Measurements from ENCODE around the gene SNX1.
"Not testable (repeated sequence)": the region's sequence is repeated elsewhere in the genome, so short reads cannot be mapped to it uniquely, and the experiment has no call there.

The SNX1 gene

GRCh38 chr15:64093627-64094417 is 2.0 kb upstream of the SNX1 start, which contains the start of gene CIAO2A:
Gene CIAO2A, minus strand, starts transcription at chr15:64093838. Its CDS starts 70 bp downstream, at chr15:64093768.
- DNase-seq (peak; percentile 94), ATAC-seq (replicated peaks) (peak; percentile 73 to 77)
- Mint-ChIP-seq H3K4me1 (peaks cover 36 to 67% of the 10 kb centered on the region in 2 donors), H3K27ac (peak within 1 kb of the TSS; percentile 100), H3K4me3 (peak within 1 kb of the TSS; percentile 99 to 100), H3K9me3 (no peaks in the 10 kb centered on the region), H3K36me3 (peaks cover 16 to 21% of the 10 kb centered on the region in 2 donors), H3K27me3 (no peaks in the 10 kb centered on the region)

GRCh38 chr15:64095431-64095794 is 369 bp upstream of the SNX1 start:
- Mint-ChIP-seq H3K36me3 (peaks cover 12 to 17% of the 10 kb centered on the region in 2 donors), H3K27me3 (no peaks in the 10 kb centered on the region), H3K4me1 (peaks cover 32 to 61% of the 10 kb centered on the region in 2 donors), H3K27ac (peak overlapping the region; percentile 100), H3K4me3 (peak overlapping the region; percentile 97 to 100), H3K9me3 (no peaks in the 10 kb centered on the region)
- ATAC-seq (replicated peaks) (no peak), DNase-seq (no peak)

GRCh38 chr15:64096668-64097384 is 1.0 kb downstream of the SNX1 start:
- peak overlapping the region; percentile 100 for H3K27ac Mint-ChIP-seq
- H3K27me3 Mint-ChIP-seq, result no peaks in the 10 kb centered on the region
- H3K36me3 Mint-ChIP-seq, result peaks cover 8 to 12% of the 10 kb centered on the region in 2 donors
- DNase-seq (no peak), ATAC-seq (replicated peaks) (no peak)
- H3K4me3 Mint-ChIP-seq, result peak overlapping the region; percentile 97 to 100
- no peaks in the 10 kb centered on the region for H3K9me3 Mint-ChIP-seq
- H3K4me1 Mint-ChIP-seq, result peaks cover 30 to 59% of the 10 kb centered on the region in 2 donors

GRCh38 chr15:64099379-64099778 is 3.6 kb downstream of the SNX1 start:
- Mint-ChIP-seq H3K4me1 (peaks cover 29 to 65% of the 10 kb centered on the region in 2 donors), H3K9me3 (no peaks in the 10 kb centered on the region), H3K27ac (no peak overlapping the region), H3K36me3 (peaks cover 6 to 17% of the 10 kb centered on the region in 2 donors), H3K4me3 (no peak overlapping the region), H3K27me3 (no peaks in the 10 kb centered on the region)
- ATAC-seq (replicated peaks), result no peak
- DNase-seq, result no peak

GRCh38 chr15:64100958-64101357 is 5.2 kb downstream of the SNX1 start:
- Mint-ChIP-seq H3K9me3 (no peaks in the 10 kb centered on the region), H3K27ac (peak overlapping the region; percentile 25), H3K4me1 (peaks cover 20 to 58% of the 10 kb centered on the region in 2 donors), H3K36me3 (peaks cover 4 to 17% of the 10 kb centered on the region in 2 donors), H3K27me3 (no peaks in the 10 kb centered on the region), H3K4me3 (no peak overlapping the region)
- ATAC-seq (replicated peaks), result peak in 1 of 2 donors; percentile 36
- DNase-seq, result no peak

GRCh38 chr15:64102497-64102896 is 6.7 kb downstream of the SNX1 start:
- Mint-ChIP-seq H3K27me3 (no peaks in the 10 kb centered on the region), H3K27ac (no peak overlapping the region), H3K4me3 (no peak overlapping the region), H3K9me3 (no peaks in the 10 kb centered on the region), H3K4me1 (peaks cover 27 to 59% of the 10 kb centered on the region in 2 donors), H3K36me3 (peaks cover 4 to 17% of the 10 kb centered on the region in 2 donors)
- ATAC-seq (replicated peaks) (no peak), DNase-seq (no peak)

- ATAC-seq (replicated peaks) (no peak), DNase-seq (no peak)
- Mint-ChIP-seq H3K27ac (no peak overlapping the region), H3K9me3 (no peaks in the 10 kb centered on the region), H3K36me3 (peaks cover 9 to 16% of the 10 kb centered on the region in 2 donors), H3K4me1 (peaks cover 24 to 63% of the 10 kb centered on the region in 2 donors), H3K4me3 (no peak overlapping the region), H3K27me3 (no peaks in the 10 kb centered on the region)
These were observed 9.4 kb downstream of the SNX1 start for GRCh38 chr15:64105113-64105704.

- no peak for ATAC-seq (replicated peaks)
- no peak for DNase-seq
- peaks cover 35 to 69% of the 10 kb centered on the region in 2 donors for H3K4me1 Mint-ChIP-seq
- no peak overlapping the region for H3K4me3 Mint-ChIP-seq
- H3K27ac Mint-ChIP-seq, result peak overlapping the region; percentile 56
- peaks cover 13 to 19% of the 10 kb centered on the region in 2 donors for H3K36me3 Mint-ChIP-seq
- no peaks in the 10 kb centered on the region for H3K9me3 Mint-ChIP-seq
- no peaks in the 10 kb centered on the region for H3K27me3 Mint-ChIP-seq
These were observed 11.6 kb downstream of the SNX1 start for GRCh38 chr15:64107337-64107736.

GRCh38 chr15:64110108-64110701 is 14.4 kb downstream of the SNX1 start:
- peaks cover 40 to 74% of the 10 kb centered on the region in 2 donors for H3K4me1 Mint-ChIP-seq
- DNase-seq; ATAC-seq (replicated peaks); H3K27me3 Mint-ChIP-seq; H3K9me3 Mint-ChIP-seq; H3K4me3 Mint-ChIP-seq: not testable (repeated sequence)
- H3K36me3 Mint-ChIP-seq, result peaks cover 25 to 32% of the 10 kb centered on the region in 2 donors
- peak overlapping the region; percentile 86 for H3K27ac Mint-ChIP-seq

GRCh38 chr15:64110950-64111678 is 15.3 kb downstream of the SNX1 start:
- H3K4me3 Mint-ChIP-seq, result peak overlapping the region in 1 of 2 donors; percentile 37
- H3K9me3 Mint-ChIP-seq, result no peaks in the 10 kb centered on the region
- ATAC-seq (replicated peaks) (peak; percentile 85 to 95), DNase-seq (no peak)
- H3K27ac Mint-ChIP-seq, result peak overlapping the region; percentile 86
- peaks cover 40 to 74% of the 10 kb centered on the region in 2 donors for H3K4me1 Mint-ChIP-seq
- no peaks in the 10 kb centered on the region for H3K27me3 Mint-ChIP-seq
- H3K36me3 Mint-ChIP-seq, result peaks cover 25 to 32% of the 10 kb centered on the region in 2 donors

GRCh38 chr15:64111679-64112050 is 15.9 kb downstream of the SNX1 start:
- no peaks in the 10 kb centered on the region for H3K27me3 Mint-ChIP-seq
- DNase-seq (no peak), ATAC-seq (replicated peaks) (peak; percentile 18 to 21)
- H3K9me3 Mint-ChIP-seq, result no peaks in the 10 kb centered on the region
- H3K4me1 Mint-ChIP-seq, result peaks cover 35 to 68% of the 10 kb centered on the region in 2 donors
- peak overlapping the region; percentile 86 for H3K27ac Mint-ChIP-seq
- peaks cover 25 to 32% of the 10 kb centered on the region in 2 donors for H3K36me3 Mint-ChIP-seq
- H3K4me3 Mint-ChIP-seq, result no peak overlapping the region

- Mint-ChIP-seq H3K4me3 (no peak overlapping the region), H3K36me3 (peaks cover 28 to 36% of the 10 kb centered on the region in 2 donors), H3K27ac (no peak overlapping the region)
These were observed 16.4 kb downstream of the SNX1 start for GRCh38 chr15:64112073-64112772.

GRCh38 chr15:64112904-64113303 is 17.1 kb downstream of the SNX1 start:
- H3K27me3 Mint-ChIP-seq, result no peaks in the 10 kb centered on the region
- ATAC-seq (replicated peaks) (peak in 1 of 2 donors; percentile 30), DNase-seq (no peak)
- H3K4me1 Mint-ChIP-seq, result peaks cover 29 to 56% of the 10 kb centered on the region in 2 donors
- H3K27ac Mint-ChIP-seq, result peak overlapping the region; percentile 65
- H3K9me3 Mint-ChIP-seq, result no peaks in the 10 kb centered on the region
- H3K4me3 Mint-ChIP-seq, result no peak overlapping the region
- H3K36me3 Mint-ChIP-seq, result peaks cover 28 to 39% of the 10 kb centered on the region in 2 donors

More at GRCh38 chr15:64112073-64112772, 16.4 kb downstream of the SNX1 start:
- Mint-ChIP-seq H3K4me1 (peaks cover 29 to 63% of the 10 kb centered on the region in 2 donors), H3K9me3 (no peaks in the 10 kb centered on the region), H3K27me3 (no peaks in the 10 kb centered on the region)
- DNase-seq (no peak), ATAC-seq (replicated peaks) (no peak)

Data from stimulated activated naive B cell treated with anti-CD40 and anti-IgM and Interleukin-4, amounts not matched to agents 10 μg/mL and 1 μg/mL and 100 μg/mL, for 72 hours (primary cell).